K562 (cell line): Measurements from ENCODE around the gene HMGA1. TPM values are rescaled to one million over a fixed set of nuclear protein-coding genes. Genes with fewer than 3 reads are reported as not detected.
A peak's percentile ranks its signal among the peaks of the same experiment; 100 is the strongest.

Experiments
- CBFA2T3 ChIP-seq: fragments of 450-650 bp; IDR thresholded peaks from 2 replicates; pipeline ENCODE4 v1.6.1; 2017
- COPS2 ChIP-seq: fragments of 450-650 bp; conservative IDR thresholded peaks from 2 replicates; pipeline ENCODE4 v1.6.1; 2016; ENCODE audit warnings: mild to moderate bottlenecking, moderate library complexity
- HES1 ChIP-seq: fragments of 450-650 bp; IDR thresholded peaks from 2 replicates; pipeline ENCODE4 v1.6.1; 2016; ENCODE audit warnings: low read depth, mild to moderate bottlenecking, moderate library complexity
- KAT8 ChIP-seq: fragments of 450-650 bp; IDR thresholded peaks from 2 replicates; pipeline ENCODE4 v1.6.1; 2016; ENCODE audit warnings: low read depth, mild to moderate bottlenecking
- MCM2 ChIP-seq: fragments of 450-650 bp; IDR thresholded peaks from 2 replicates; pipeline ENCODE4 v1.6.1; 2017; ENCODE audit warnings: low read depth, mild to moderate bottlenecking
- MCM7 ChIP-seq, 2 experiments: fragments of 450-650 bp; IDR thresholded peaks; 2 replicates each; pipeline ENCODE4 v1.6.1; 2016 to 2018
- NFIX ChIP-seq: fragments of 250-450 bp; sonication (Bioruptor Pico); IDR thresholded peaks from 2 replicates; pipeline ENCODE4 v1.4.0; 2020; ENCODE audit warnings: low read depth, mild to moderate bottlenecking, moderate library complexity
- PHTF2 ChIP-seq: fragments of 250-450 bp; sonication (Bioruptor Pico); IDR thresholded peaks from 2 replicates; pipeline ENCODE4 v1.5.0; 2021; ENCODE audit warnings: mild to moderate bottlenecking
- POLR2G ChIP-seq: fragments of 200-400 bp; formaldehyde crosslinking; IDR thresholded peaks from 2 replicates; pipeline ENCODE4 v1.6.1; 2017; ENCODE audit warnings: low read depth, mild to moderate bottlenecking, antibody characterized with exemption, low read length, moderate library complexity
- POLR2H ChIP-seq: IDR thresholded peaks from 2 replicates; pipeline ENCODE4 v1.6.1; 2016; ENCODE audit warnings: missing genetic modification characterization, low read depth, mild to moderate bottlenecking, control low read depth, missing compliant biosample characterization, moderate library complexity
- PTBP1 ChIP-seq: fragments of 200-400 bp; formaldehyde crosslinking; IDR thresholded peaks from 2 replicates; pipeline ENCODE4 v1.6.1; 2017; ENCODE audit warnings: low read depth, low read length
- SIN3B ChIP-seq: fragments of 450-650 bp; IDR thresholded peaks from 2 replicates; pipeline ENCODE4 v1.6.1; 2017; ENCODE audit warnings: low read depth, mild to moderate bottlenecking, moderate library complexity
- TGIF2 ChIP-seq: sonication (generic); formaldehyde crosslinking; IDR thresholded peaks from 2 replicates; pipeline ENCODE4 v1.8.1; 2022; ENCODE audit warnings: mild to moderate bottlenecking, missing genetic modification reagents, moderate library complexity
- TRIM24 ChIP-seq, 2 experiments: fragments of 450-650 bp; IDR thresholded peaks; 2 replicates each; pipeline ENCODE4 v1.6.1; 2016
- TRIM28 ChIP-seq: fragments of 450-650 bp; IDR thresholded peaks from 2 replicates; pipeline ENCODE4 v1.6.1; 2017
- ZKSCAN8 ChIP-seq: fragments of 200-800 bp; sonication (Bioruptor generic); IDR thresholded peaks from 2 replicates; pipeline ENCODE4 v1.6.1; 2016; ENCODE audit warnings: missing genetic modification characterization, missing compliant biosample characterization
- ZNF507 ChIP-seq: conservative IDR thresholded peaks from 2 replicates; pipeline ENCODE4 v1.6.1; 2017; ENCODE audit warnings: missing genetic modification characterization, missing compliant biosample characterization
- ZNF561 ChIP-seq: fragments of 450-650 bp; formaldehyde crosslinking; conservative IDR thresholded peaks from 2 replicates; pipeline ENCODE4 v1.4.0; 2020; ENCODE audit warnings: mild to moderate bottlenecking, moderate library complexity
- polyA plus RNA-seq, 8 experiments: library from polyadenylated mRNA; depleted of rRNA in 4 of 8; stranded (reverse) in 5 of 8; unstranded in 3 of 8; fragments of >200 nt; fragmentation: Nextera tagmentation in 2 of 8; fragmentation: Illumina TruSeq in 1 of 8; extraction: Ambion mirVana in 2 of 8; extraction: Trizol in 1 of 8; gene quantifications; 2 replicates each; pipeline versions ENCODE4 v1.2.1 to v1.2.3, GENCODE V29; 2011 to 2014; ENCODE audit warnings: inconsistent platforms in 1 of 8, missing spikeins in 1 of 8
- total RNA-seq, 7 experiments: library from RNA; depleted of rRNA in 6 of 7; stranded (reverse); fragments of >200 nt in 6 of 7; fragmentation: Illumina TruSeq in 2 of 7; extraction: Trizol in 2 of 7; gene quantifications; 2 replicates each; pipeline versions ENCODE4 v1.2.1 to v1.2.3, GENCODE V29; 2011 to 2021; ENCODE audit warnings: low replicate concordance in 1 of 7
- TF ChIP-seq, protein P1 (sequence below): fragments of 450-650 bp; IDR thresholded peaks from 2 replicates; pipeline ENCODE4 v1.6.1; 2014; ENCODE audit warnings: low read depth, mild to moderate bottlenecking, moderate library complexity, borderline replicate concordance
- TF ChIP-seq, protein P2 (sequence below), 2 experiments: fragments of 450-650 bp; IDR thresholded peaks; 2 replicates each; pipeline ENCODE4 v1.6.1; 2018; ENCODE audit warnings: mild to moderate bottlenecking in 2 of 2, low read depth in 1 of 2; ENCODE audit not compliant: partially characterized antibody in 2 of 2
- TF ChIP-seq, protein P3 (sequence below), 2 experiments: fragments of 450-650 bp in 1 of 2; sonication (generic) in 1 of 2; formaldehyde crosslinking; conservative IDR thresholded peaks; 2 replicates each; pipeline versions ENCODE4 v1.4.0 to v1.8.1; 2020 to 2022; ENCODE audit warnings: mild to moderate bottlenecking in 1 of 2, missing genetic modification reagents in 1 of 2

HMGA1 gene
- total and polyA plus RNA-seq, 9 of the 15 experiments (the other 6 are each of a cell fraction or from before 2014, with no cell fraction given), result 27.8 to 1,947 (median 594) TPM

DNA sequence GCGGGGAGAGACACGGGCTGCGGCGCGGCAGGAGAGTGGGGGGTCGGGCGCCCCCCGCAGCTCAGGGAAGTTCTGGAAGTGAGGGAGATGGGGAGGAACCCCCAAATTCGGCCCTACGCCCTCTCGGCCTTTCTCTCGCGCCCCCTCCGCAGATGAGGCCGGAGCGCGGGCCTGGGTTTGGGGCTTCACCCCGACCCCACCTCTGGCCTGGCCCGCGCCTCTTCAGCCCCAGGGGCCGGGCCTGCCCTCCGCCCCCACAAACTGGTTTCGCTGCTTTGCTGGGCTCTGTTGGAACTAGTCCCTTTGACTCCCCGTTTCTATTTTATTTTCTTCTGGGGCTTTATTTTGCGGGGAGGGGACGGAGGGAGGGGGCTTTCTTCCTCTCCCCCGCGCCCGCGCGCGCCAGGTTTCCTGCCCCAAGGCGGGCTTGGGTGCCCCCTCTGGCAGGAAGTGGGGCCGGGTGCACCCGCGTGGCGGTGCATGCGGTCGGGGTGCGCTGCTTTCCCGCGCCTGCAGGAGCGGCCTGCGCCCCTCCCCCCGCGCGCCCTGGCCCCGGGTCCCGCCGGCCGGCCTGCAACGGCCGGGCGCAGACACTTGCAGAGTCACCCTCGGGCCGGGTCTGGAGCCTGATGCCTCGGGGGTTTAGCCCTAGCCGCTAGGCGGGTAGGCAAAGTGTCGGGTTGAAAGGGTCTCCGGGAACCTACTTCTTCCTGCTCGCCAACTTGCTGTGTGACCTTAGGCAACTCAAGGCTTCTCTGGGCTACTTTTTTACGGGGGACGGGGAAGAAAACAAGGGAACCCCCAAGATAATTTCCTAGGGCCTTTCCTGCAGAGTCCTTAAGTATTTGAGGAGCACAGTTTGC, 1.3 kb downstream of the HMGA1 start (continued):
- TF ChIP-seq POLR2H (tag), result no peak
- 0 out of 2 replicates have a peak, but pooled peaks have one; percentile 44 for TF ChIP-seq PTBP1
- no peak for TF ChIP-seq MCM2
- TF ChIP-seq, protein P1, sequence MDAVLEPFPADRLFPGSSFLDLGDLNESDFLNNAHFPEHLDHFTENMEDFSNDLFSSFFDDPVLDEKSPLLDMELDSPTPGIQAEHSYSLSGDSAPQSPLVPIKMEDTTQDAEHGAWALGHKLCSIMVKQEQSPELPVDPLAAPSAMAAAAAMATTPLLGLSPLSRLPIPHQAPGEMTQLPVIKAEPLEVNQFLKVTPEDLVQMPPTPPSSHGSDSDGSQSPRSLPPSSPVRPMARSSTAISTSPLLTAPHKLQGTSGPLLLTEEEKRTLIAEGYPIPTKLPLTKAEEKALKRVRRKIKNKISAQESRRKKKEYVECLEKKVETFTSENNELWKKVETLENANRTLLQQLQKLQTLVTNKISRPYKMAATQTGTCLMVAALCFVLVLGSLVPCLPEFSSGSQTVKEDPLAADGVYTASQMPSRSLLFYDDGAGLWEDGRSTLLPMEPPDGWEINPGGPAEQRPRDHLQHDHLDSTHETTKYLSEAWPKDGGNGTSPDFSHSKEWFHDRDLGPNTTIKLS, result peak; percentile 85
- TF ChIP-seq PHTF2 (CRISPR knock-in tag), result no peak
- TF ChIP-seq CBFA2T3, result no peak; the same call in 1 of the 2 replicates
- TF ChIP-seq TGIF2, result peak; percentile 99
- no peak for TF ChIP-seq COPS2
- TF ChIP-seq MCM7 (IDR thresholded peaks at IDR 0.05), result no peak
- TF ChIP-seq, protein P2, sequence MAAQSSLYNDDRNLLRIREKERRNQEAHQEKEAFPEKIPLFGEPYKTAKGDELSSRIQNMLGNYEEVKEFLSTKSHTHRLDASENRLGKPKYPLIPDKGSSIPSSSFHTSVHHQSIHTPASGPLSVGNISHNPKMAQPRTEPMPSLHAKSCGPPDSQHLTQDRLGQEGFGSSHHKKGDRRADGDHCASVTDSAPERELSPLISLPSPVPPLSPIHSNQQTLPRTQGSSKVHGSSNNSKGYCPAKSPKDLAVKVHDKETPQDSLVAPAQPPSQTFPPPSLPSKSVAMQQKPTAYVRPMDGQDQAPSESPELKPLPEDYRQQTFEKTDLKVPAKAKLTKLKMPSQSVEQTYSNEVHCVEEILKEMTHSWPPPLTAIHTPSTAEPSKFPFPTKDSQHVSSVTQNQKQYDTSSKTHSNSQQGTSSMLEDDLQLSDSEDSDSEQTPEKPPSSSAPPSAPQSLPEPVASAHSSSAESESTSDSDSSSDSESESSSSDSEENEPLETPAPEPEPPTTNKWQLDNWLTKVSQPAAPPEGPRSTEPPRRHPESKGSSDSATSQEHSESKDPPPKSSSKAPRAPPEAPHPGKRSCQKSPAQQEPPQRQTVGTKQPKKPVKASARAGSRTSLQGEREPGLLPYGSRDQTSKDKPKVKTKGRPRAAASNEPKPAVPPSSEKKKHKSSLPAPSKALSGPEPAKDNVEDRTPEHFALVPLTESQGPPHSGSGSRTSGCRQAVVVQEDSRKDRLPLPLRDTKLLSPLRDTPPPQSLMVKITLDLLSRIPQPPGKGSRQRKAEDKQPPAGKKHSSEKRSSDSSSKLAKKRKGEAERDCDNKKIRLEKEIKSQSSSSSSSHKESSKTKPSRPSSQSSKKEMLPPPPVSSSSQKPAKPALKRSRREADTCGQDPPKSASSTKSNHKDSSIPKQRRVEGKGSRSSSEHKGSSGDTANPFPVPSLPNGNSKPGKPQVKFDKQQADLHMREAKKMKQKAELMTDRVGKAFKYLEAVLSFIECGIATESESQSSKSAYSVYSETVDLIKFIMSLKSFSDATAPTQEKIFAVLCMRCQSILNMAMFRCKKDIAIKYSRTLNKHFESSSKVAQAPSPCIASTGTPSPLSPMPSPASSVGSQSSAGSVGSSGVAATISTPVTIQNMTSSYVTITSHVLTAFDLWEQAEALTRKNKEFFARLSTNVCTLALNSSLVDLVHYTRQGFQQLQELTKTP (IDR thresholded peaks at IDR 0.05; ENCODE audit: low read depth in 1 of 2, partially characterized antibody in 2 of 2), result no peak
- peak; percentile 54; the same call in 1 of the 2 replicates for TF ChIP-seq SIN3B
- no peak for TF ChIP-seq HES1
- no peak for TF ChIP-seq NFIX
- no peak for TF ChIP-seq ZNF561
- no peak for TF ChIP-seq KAT8
- no peak for TF ChIP-seq ZKSCAN8 (CRISPR knock-in tag)
- TF ChIP-seq, protein P3, sequence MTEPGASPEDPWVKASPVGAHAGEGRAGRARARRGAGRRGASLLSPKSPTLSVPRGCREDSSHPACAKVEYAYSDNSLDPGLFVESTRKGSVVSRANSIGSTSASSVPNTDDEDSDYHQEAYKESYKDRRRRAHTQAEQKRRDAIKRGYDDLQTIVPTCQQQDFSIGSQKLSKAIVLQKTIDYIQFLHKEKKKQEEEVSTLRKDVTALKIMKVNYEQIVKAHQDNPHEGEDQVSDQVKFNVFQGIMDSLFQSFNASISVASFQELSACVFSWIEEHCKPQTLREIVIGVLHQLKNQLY (CRISPR knock-in tag; conservative IDR thresholded peaks at IDR 0.05), result peak in 1 of 2 experiments; percentile 91; a peak in 1 of 4 replicates
- no peak for TF ChIP-seq ZNF507 (tag)
- peak in 1 of 2 experiments; percentile 64; a peak in 2 of 4 replicates for TF ChIP-seq TRIM24 (IDR thresholded peaks at IDR 0.05)
- TF ChIP-seq POLR2G, result peak; percentile 91
- no peak for TF ChIP-seq TRIM28
